ENCODE results near the gene SLX4IP.
"Not testable (repeated sequence)": the region's sequence is repeated elsewhere in the genome, so short reads cannot be mapped to it uniquely, and the experiment has no call there.

The SLX4IP gene

DNA sequence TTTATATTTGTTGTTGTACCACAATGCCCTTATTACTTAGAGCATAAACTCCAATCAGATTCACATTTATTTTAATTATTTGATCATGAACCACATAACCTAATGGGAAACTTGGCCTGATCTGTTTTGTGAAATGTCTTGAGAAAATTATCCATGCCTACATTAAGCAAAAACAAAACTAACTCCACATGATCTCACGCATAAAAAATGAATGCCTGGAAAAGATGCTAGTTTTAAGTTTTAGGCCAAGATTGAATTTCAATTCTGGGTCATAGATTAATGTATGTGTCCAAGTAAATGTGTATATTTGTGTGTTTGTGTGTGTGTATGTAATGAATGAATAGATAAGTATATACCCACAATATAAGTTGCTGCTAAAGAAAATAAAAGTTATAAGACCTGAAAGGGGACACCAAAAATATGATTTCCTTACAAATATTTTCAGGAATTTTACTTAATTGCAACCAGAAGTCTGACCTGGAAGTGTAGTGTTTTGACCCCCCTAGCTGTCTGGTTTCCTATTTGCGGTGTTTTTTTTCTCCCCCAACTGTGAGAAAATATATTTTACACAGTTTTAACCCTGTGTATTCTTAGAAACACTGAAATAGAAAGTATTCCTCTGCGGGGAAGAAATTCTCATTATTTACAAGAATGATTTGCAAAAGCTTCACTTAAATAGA is 141.4 kb downstream of the SLX4IP start:
- no peak for DNase-seq (ENCODE audit: low read depth)

DNA sequence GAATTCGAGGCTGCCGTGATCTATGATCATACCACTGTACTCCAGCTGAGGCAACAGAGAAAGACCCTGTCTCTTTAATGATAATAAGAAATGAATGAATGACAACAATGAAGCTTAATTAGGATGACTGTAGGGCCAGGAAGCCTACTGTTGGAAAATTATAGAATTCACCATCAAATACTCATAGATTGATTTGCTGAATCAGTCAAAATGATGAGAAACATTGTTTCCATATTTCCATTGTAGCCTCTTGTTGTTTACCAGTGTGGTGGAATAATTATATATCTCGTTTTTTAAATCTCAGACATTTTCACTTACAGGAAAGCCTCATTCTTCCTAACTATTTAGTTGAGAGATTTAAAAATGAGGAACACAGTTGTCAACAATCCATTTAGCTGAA is 142.5 kb downstream of the SLX4IP start:
- DNase-seq (ENCODE audit: low read depth), result no peak

DNA sequence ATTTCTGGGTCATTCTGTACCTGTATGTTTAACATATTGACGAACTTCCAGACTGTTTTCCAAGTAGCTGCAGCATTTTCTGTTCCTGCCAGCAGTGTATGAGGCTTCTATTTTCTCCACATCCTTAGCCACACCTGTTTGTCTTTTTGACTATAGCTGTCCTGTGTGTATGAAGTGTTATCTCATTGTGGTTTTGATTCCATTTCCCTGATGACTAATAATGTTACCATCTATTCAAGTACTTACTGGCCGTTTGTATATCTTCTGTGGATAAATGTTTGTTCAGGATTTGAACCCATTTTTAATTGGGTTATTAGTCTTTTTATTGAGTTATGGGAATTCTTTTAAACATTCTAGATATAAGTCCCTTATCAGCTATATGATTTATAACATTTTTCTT is 143.5 kb downstream of the SLX4IP start:
- no peak for DNase-seq (ENCODE audit: low read depth)

GRCh38 chr20:10579942-10580341 is 144.8 kb downstream of the SLX4IP start:
- DNase-seq (ENCODE audit: low read depth), result no peak

DNA sequence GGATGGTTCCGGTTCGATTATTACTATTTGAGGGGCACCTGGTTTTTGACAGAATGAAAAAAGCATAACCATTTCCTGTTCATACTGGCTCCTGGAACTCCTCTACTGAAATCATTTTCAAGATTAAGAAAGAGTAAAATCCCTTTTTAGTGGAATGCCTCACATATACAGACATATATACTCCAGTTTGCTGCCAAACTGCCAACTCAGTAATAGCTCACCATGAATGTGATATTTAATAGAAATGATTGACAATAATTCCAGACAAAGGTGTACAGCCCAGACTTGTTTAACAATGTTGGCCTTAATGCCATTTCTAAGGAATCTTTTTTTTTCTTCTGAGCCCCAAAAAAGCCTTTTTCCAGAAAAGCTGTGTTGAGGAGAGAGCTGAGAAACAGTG is 145.6 kb downstream of the SLX4IP start:
- no peak for DNase-seq (ENCODE audit: low read depth)

GRCh38 chr20:10581823-10582222 is 146.7 kb downstream of the SLX4IP start:
- DNase-seq (ENCODE audit: low read depth), result no peak

- no peak for DNase-seq (ENCODE audit: low read depth)
Observed at GRCh38 chr20:10584371-10584770, 149.3 kb downstream of the SLX4IP start.

DNA sequence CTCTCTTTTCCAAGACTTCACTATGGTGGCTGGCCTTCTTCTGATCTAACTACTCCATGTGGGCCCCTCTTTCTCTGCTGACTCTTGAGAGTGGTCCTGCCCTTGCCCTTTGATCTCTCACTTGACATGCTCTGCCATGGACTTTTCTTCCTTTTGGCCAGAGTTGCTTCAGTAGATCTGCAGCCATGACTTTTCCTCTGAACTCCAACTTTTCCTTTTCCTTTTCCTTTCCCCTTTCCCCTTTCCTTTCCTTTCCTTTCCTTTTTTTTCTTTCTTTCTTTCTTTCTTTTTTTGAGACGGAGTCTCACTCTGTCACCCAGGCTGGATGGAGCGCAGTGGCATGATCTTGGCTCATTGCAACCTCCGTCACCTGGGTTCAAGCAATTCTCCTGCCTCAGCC is 150.2 kb downstream of the SLX4IP start:
- no peak for DNase-seq (ENCODE audit: low read depth)

- no peak for DNase-seq (ENCODE audit: low read depth)
Observed at GRCh38 chr20:10586296-10586695, 151.2 kb downstream of the SLX4IP start.

- not testable (repeated sequence) for DNase-seq (ENCODE audit: low read depth)
Observed at GRCh38 chr20:10590446-10590845, 155.3 kb downstream of the SLX4IP start.

DNA sequence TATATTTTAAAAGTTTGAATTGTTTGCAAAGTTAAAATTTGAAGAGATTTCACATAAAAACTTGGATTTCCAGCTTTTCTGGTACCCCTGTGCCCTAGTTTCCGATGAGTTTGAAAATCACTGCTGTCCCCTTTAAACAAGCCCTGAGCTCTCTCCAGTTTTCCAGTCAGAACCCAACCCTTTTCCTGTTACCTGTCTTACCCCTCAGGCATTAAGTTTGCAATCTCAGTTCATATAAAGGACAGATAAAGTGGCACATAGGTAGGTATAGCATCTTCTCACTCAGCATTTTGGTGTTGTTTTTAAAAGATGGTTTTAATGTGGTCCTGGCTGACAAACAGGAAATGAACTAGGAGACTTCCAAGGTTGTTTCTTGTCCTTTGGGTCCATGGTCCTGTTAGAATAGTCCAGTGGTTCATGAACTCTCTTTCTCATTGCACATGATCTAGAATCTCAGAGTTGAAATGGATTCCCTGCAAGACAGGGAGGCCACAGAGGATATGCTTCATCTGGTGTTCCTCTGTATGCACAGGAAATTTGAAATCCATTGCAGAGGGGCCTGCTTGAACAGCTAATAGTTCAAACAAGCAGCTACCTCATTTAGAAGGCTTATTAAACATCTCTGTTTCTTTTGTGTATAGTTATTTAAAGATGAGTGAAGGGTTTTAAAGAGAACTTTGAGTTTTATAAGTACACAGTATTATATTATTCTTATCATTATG is 156.0 kb downstream of the SLX4IP start:
- DNase-seq (ENCODE audit: low read depth), result no peak

DNA sequence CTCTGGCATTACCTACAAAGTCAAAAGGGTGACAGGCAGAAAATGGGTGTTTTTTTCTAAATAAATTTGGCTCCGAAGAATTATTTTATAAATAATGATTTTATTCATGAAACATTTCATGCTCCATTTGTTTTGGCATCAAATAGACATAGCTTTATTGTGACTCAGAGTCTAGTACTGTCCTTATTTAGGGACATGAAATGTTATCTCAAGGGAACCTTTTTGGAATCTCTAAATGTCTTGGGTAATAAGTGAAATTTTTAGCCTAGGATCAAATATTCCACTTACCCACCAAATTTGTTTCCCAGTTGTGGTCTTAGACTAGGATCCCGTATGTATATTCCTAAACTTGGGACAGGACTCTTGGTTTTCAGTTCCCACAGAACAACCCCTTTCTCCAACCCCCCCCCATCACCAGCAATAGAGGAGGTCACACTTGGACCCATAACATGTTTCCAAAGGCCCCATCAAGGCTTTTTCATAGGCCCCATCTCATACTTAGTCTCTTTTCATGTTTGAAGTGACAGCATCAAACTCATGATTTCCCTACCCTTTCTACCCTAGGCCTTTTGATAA is 156.9 kb downstream of the SLX4IP start:
- DNase-seq (ENCODE audit: low read depth), result no peak

DNA sequence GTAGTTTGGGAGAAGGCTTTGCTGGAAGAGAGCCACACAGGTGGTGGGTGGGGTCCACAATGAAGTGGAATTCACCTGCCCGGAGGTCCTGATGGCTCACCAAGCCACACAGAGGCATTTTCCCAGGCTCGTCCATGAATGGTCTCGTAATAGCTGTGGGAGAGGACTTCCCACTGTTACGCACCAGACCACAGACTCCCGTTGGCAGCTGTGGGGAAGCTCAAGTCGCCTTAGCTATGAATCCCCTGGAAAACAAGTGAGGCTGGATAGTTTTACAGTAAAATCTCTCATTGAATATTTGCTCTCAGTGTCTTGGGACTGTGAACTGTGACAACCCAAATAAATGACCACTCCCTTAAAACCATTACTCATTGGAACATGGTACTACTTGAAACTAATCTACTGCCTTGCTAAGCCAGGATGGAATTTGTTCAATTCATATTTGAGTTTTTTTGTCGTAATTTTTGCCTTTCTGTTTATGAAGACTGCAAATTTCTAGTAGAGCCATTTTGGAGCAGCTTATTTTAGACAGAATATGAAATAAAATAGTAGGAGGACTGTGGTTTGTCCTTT is 159.3 kb downstream of the SLX4IP start:
- DNase-seq (ENCODE audit: low read depth), result no peak

DNA sequence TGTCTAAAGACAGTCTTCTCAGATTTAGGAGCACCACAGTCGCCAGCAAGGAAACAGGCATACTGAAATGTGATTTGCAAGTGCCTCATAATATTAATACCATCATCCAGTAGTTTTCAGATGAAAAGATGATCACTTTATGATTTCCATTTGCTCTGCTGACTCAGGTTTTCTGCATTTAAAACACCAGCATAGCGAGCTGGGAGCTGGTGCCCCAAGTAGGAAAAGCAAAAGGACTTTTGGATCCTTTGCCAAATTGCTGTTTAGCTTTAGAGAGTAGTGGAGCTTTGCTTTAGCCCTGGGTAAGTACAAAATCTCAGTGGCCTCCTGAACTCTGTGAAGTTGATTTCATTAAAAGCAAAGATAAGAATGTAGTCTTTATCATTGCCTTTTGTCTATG is 160.2 kb downstream of the SLX4IP start:
- no peak for DNase-seq (ENCODE audit: low read depth)

DNA sequence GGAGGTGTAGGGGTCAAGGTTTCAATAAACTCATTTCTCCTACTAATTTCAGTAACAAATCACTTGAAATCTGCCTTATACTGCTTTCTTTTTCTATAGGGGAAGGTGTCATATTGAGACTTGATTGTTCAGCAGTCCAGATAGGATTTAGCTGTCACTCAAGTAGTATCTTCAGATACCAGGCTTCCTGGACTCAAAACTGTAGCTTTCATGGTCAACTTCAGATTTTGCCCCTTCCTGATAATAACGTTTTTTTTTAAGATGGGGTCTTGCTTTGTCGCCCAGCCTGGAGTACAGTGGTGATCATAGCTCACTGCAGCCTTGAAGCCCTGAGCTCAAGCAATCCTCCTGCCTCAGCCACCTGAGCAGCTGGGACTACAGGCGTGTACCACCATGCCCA is 160.9 kb downstream of the SLX4IP start:
- DNase-seq (ENCODE audit: low read depth), result no peak

GRCh38 chr20:10596710-10597121 is 161.6 kb downstream of the SLX4IP start:
- no peak for DNase-seq (ENCODE audit: low read depth)

DNA sequence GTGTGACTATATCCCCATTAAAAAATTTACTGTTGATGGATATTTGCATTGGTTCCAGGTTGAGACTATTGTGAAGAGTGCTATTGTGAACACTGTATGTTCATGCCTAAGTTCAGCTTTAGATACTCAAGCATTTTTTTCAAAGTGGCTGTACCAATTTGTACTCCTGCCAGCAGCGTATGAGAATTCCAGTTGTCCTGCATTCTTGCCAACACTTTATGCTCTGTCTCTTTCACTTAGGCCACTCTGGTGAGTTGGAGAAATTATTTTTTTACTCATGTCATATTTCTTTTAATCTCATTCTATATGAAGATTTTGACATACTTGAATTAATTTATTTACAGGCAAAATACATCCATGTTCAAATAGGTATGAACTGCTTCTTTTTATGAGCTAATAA is 162.5 kb downstream of the SLX4IP start:
- DNase-seq (ENCODE audit: low read depth), result no peak

GRCh38 chr20:10602221-10602871 is 167.2 kb downstream of the SLX4IP start:
- no peak for DNase-seq (ENCODE audit: low read depth)

GRCh38 chr20:10603378-10603777 is 168.3 kb downstream of the SLX4IP start:
- DNase-seq (ENCODE audit: low read depth), result no peak

DNA sequence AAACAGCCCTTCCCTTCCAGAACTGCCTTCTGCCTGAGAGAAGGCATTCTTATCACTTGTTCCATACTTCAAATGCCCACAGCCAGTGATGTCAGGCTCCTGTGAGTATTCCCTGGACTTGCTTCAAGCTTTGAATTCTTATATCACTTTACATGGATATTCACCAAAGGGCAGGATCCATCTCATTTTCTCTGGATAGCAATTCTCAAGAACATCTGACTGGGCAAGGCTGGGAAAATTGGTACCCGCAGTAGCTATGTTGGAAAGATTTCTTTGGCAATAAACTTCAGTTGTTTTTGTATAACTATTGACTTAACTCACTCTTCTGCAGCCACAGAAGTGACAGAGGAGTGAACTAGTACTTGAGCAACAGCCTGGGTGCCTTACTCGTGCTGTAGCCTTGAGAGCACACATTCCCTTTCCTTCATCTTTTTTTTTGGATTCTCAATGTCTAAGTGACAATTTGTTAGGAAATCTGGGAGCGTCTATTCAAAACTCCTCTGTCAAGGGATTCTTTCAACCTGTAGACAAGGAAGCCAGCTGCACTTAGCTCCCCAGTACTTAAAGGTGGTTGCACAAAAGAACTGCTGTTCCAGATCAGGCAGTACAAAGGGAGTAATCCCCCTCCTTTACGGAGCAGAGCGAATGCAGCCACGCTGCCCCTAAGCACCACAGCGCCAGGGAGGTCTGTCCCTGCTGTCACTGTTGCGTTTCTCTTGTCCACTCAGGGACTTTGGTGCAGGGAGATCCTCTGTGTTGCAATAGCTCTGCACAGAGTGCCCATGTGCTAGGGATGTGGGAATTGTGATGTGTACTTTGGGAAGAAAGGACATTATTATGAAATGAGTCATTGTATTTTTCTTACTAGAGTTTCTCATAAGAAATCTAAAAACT is 169.1 kb downstream of the SLX4IP start:
- peak; percentile 82 for DNase-seq (ENCODE audit: low read depth)

DNA sequence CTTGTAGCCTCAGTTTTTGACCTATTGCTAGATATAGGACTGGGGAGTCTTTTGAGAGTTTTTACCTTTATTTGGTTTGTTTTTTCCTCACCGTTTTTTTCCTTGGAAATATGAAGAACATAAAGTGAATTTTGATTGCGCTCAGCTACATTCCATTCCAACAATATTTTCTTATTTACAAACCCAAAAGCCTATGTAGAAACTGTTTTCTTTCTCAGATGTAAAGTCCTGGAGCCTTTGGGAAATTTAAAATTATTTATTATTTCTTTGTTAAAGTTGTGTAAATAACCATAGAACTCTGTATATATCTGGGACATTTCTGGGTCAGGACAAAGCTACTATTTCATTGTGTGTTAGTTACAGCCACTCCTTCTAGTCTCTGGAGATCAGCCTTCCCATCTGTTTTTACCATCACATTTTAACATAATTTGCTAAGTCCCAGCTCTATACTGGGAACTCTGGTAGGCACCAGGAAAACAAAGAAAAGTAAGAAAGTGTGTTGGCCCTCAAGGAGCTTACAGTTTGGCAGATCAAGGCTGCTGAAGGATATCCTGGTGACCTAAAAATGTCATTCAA is 169.8 kb downstream of the SLX4IP start:
- no peak for DNase-seq (ENCODE audit: low read depth)
